Suppressor macrophage treated with lipopolysaccharide for 1 hour (primary cell): ENCODE measurements around the gene KCND3.

Source experiments
- DNase-seq, 3 donors: peaks; one replicate each; pipeline ENCODE4 v3.0.0-alpha.2; 2020 to 2022

KCND3 gene

DNA sequence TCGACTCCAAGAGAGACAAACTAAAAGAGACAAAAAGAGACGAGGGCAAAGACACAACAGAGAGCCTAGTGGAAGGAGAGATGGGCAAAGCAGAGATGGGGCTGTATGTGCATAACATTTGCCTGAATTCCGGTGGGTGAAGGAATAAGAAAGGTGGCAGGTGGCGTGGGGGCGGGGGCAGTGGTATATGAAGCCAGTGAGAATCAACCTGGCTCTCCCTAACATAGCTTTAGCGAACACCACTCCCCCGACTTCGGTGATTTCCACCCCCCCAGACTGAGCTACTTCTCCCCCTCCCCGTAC, 251.4 kb downstream of the KCND3 start:
- no peak for DNase-seq

DNA sequence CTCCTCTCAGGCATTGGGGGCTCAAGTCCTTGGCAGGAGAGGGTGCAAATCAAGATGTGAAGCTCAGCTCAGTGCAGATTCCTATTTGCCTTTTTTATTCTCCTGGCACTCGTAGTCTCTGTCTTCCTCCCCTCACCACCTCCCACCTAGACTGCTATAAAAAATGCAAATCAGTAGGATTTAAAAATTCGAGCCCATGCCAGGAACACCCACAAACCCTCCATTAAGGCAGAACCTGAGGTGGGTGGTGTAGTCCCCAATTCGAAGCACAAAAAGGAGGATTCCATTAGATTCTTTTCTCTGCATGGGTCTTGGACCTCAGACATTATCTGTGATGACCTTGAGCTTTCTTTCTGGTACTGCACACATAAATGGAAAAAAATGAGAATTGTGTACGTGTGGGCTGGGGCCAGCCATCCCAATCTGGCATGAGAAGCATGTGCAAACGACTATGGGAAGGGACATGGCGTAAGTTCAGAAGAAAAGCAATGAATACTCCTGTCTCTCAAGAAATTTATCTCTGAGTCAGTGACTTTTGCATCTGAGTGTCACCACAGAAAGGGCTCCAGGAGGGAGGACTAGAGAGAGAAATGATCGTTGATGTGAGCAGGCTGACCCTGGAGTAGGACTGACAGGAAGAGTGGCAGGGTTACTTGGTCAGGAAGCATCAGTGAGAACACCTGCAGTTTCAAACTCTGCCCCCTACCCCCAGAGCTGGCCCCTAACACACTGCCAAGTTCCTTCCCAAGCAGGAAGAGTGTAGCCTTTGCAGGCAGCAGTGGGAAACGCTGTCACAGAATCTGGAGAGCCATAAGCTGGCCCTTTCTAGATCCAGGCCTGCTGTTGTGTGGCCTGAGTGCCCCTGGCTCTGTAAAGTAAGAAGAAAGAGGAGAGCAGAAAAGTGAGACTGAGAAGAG, 252.0 kb downstream of the KCND3 start:
- DNase-seq, result no peak

- DNase-seq, result no peak
Measured at GRCh38 chr1:111736548-111737215, 252.8 kb downstream of the KCND3 start.

GRCh38 chr1:111735858-111736544, 253.5 kb downstream of the KCND3 start:
- DNase-seq, result no peak

DNA sequence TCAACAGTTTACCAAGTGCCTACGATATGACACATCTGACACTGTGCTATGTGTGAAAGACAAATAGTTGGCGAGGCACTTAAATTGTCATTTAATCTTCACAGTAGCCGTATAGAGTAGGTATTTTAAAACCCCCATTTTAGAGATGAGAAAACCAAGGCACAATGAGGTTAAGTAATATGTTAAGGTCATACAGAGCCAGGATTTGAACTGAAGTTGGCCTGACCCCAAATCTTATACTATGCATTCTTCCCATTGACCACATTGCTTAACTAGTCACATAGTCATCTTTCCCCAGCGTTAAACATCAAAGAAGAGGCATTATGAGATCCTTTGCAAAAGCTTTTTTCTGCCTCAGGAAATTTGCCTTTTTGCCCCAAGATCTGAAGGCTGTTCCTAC, 254.1 kb downstream of the KCND3 start:
- no peak for DNase-seq

- DNase-seq, result peak in 2 of 3 donors; percentile 28 to 53
Measured at GRCh38 chr1:111734856-111735255, 254.6 kb downstream of the KCND3 start.

DNA sequence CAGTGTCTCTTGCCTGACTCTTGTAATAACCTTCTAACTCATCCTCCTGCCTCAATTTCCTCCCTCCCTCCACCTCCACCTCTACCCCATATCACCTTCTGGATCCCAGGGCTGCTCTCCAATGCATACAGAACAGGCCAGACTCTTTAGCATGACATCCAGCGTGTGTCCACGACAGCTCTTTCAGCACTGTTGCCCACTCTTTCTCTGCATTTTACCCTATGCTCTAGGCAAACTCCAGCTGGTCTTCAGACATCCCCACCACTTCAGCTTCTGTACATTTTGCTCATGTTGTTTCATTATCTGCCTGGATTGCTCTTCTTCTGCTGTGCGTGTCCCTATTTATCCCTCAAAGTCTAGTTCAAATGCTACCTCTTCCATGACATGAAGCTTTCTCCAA, 255.0 kb downstream of the KCND3 start:
- DNase-seq, result no peak

DNA sequence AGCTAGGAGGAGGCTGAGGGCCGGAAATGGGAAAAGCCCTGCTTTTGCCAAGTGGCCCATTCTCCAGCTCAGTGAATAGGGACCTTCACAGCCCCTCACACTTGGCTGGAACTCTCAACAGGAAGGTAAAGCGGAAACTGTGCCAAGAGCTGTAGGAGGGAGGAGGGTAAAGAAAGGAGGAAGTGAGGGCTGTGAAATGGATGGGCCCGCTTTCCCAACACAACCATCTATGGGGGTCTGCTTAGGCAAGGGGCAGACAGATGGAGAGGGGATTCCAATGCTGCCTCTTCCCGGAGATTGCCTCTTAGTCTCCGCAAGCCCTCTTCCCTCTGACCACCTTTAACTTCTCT, 255.5 kb downstream of the KCND3 start:
- peak; percentile 71 to 77 (median 74) for DNase-seq

- DNase-seq, result peak; percentile 91 to 95 (median 92)
Measured at GRCh38 chr1:111733183-111733991, 256.1 kb downstream of the KCND3 start.

DNA sequence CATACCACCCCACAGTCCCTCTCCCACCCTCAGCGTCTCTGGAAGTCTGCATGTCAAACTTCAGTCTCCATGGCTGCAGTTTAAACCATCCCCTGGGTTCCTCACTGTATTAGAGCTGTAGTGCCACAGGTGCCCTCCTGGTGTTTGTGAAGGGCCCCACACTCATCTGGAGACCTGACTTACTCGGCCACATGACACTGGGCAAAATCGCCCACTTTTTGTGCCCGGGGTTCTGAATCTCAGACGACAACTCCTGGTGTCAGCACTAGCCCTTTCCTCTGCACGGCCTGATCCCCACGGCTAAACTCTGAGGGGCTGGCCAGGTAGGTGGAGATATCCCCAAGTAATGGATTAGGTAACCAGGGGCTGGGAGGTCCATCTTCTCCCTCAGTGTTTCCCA, 256.8 kb downstream of the KCND3 start:
- no peak for DNase-seq

DNA sequence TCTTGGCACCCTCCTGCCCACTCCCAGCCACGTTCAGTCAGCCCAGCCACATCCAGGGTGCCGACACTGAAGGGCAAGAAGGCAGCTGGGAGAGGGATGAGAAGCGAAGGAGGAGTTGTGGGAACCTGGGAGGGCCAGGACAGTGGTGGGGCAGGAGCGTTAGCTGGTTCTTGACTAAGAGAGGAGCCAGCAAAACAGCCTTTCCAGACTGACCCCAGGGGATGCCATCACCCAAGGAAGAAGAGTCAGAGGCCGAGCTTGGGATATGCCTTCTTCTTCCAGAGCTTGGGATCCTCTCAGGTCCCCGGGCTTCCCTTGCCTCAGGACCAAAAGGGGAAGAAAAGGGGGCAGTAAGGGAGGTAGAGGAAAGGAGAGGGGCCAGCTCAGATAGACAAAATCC, 257.5 kb downstream of the KCND3 start:
- no peak for DNase-seq

GRCh38 chr1:111730706-111731105, 258.8 kb downstream of the KCND3 start:
- no peak for DNase-seq

- DNase-seq, result no peak
Measured at GRCh38 chr1:111729946-111730681, 259.4 kb downstream of the KCND3 start.

DNA sequence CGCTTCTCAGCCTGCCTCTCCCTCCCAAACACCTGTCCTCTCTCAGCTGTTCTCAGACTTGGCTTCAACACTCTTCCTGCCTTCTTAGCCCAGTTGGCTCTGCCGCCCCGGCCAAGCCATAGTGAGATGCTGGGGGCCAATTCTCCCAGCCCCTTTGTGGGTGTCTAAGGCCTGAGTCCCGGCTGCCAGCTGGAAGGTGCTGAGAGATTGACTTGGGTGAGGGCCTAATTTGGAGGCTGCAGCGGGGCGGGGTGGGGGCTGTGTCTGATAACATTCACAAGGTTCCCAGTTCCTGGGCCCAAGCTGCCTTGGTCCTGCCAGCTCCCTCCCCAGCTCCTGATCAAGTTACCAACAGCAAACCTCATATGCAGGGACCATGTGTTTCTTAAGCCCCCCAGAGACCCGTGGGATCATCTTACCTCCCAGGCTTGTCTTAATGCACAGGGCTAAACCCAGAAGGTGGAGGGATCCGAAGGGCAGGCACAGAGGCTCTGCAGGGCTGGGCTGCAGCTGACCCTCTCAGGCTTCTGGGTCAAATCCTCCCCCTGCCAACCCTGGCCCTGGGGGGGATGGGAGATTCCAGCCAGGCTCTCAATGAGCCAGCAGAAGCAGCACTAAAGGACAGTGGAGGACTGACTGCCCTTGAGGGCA, 260.1 kb downstream of the KCND3 start:
- DNase-seq, result no peak

DNA sequence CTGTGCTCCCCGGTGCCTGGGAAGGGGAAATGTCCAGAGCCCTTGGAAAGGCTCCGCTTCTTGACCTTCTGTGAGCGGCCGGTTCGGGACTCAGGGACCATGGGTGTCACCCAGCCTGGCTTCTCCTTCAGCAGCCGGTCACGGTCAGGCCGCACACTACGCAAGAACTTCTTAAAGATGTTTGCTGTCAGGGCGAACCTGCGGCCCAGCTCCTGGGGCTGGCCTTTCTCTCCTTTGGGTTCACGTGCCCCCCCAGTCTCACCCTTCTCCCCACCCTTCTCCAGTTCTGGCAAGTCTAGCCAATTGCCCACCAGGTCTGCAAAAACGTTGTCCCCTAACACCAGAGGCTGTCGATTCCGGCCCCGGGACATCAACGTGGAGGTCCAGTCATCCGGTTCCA, 262.4 kb downstream of the KCND3 start:
- no peak for DNase-seq

DNA sequence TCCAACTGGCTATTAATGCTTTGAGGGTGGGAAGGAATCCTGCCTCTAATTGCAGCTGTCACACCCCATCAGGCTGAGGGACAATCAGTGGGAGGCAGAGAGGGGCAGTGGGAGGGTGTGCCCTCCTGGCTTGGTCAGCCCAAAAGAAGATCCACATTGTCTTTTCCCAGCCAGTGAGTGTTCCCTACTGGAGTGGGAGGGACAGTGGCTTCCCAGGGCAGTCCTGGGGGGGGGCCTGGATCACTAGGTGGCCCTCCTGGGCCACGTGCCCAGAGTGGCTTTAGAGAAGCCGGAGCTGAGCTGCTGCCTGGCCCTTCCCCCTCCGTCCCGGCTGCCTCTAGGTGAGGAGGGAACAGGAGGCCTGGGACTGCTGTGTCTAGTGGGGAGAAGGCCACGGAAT, 264.3 kb downstream of the KCND3 start:
- no peak for DNase-seq

DNA sequence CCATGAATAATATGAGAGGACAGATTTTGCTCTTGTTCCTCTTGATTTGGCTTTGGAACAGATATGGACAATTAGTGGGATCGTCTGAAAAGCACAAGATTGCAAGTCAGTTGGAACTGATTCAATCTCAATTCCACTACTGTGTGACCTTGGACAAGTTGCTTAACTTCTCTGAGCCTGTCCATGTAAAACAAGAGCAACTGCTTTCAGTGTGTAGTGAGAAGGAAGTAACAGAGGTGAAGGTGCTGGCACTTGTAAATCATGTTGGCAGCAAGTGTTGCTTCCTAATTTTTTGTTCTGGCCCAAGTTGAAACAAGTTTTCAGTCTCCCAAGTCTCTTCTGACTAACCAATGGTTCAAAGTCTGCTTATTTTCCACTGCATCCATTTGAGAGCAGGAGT, 265.6 kb downstream of the KCND3 start:
- DNase-seq, result no peak

DNA sequence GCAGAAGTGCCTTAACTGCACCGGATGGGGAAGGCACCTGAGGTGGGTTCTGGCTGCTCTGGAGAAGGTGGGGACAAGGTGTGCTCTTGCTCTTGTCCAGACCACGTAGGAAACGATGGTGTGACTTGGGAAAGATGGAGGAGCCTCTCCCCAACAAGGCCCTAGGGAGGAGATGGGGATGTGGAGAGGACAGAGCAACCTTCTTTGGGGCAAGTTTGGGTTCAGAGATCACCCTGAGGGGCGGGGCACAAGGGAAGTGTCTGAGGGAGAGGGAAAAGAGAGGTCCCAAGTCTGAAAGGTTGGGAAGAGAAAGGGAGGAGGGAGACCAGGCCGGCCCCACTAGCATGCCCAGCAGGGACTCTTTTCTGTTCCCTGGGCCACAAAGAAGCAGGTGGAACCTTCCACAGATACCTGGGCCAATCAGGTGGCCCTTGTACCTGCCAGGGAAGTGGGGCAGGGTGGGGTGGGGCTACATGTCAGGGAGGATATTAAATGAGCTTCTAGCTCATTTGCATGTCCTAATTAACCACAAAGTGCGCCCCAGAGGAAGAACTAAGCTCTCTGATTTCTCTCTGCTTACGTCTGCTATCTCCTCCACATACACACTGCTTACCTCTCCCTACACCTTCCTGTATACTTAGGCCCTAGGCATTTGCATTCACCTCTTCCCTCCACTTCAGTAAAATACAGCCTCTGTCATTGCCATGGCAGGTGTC, 266.2 kb downstream of the KCND3 start:
- no peak for DNase-seq

DNA sequence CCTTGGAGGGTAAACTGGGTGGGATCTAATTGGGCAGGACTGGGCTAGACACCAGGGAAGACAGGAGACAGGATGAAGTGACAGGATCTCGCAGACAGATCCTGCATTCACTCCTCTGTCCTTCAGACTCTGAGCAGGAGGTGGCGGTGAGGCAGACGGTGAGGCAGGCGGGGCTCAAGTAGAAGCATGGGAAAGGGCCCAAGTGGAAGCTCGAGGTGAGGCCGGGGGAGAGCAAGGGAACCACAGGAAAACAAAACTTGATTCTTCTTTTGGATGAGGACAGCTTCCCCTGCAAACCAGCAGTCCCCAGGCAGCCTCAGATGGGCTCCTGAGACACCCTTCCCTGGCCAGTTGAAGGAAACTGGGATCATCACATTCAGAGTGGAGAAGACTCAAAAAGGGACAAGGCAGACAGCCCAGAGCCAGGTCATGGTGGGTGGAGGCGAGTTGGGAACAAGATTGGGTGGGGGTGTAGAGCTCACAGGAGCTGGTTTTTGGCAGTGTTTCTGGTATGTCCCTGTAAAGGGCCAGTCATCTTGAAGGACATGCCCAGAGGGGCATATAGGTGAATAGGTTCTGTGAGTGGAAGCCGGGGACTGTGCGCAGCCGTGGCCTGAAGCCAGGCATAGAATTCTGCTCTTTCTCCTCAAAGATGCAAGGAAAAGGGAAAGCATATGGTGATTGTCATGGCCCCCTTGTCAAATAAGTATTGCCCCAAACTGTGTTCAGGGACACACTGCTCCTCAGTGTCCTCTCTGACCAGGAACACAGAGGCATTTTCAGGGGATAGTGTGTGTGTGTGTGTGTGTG, 268.3 kb downstream of the KCND3 start:
- no peak for DNase-seq
